Measurements from ENCODE around the gene ZBTB4.

ZBTB4 gene

GRCh38 chr17:7468804-7469389 is 10.5 kb downstream of the ZBTB4 start:
- no peak for DNase-seq (ENCODE audit: low spot score)

- no peak for DNase-seq (ENCODE audit: low spot score)
These were observed 11.1 kb downstream of the ZBTB4 start for GRCh38 chr17:7468290-7468689.

DNA sequence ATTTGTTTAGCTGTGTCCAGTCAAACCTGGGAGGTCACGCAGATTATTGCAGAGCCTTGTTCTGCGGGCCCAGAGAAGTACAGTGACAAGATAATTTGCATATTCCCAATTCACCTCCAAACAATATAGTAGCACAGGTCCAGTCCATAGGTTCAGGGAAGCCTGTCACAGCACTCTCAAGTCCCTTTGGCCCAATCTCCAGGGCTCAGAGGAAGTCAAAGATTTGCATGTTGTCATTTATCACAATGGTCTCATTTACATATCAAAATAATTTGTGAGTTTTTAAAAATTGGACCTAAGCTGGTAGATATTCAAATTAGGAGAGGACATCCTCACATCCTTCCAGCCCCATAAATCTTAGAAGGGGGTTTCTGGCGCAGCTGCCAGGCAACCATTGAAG is 11.9 kb downstream of the ZBTB4 start:
- no peak for DNase-seq (ENCODE audit: low spot score)

DNA sequence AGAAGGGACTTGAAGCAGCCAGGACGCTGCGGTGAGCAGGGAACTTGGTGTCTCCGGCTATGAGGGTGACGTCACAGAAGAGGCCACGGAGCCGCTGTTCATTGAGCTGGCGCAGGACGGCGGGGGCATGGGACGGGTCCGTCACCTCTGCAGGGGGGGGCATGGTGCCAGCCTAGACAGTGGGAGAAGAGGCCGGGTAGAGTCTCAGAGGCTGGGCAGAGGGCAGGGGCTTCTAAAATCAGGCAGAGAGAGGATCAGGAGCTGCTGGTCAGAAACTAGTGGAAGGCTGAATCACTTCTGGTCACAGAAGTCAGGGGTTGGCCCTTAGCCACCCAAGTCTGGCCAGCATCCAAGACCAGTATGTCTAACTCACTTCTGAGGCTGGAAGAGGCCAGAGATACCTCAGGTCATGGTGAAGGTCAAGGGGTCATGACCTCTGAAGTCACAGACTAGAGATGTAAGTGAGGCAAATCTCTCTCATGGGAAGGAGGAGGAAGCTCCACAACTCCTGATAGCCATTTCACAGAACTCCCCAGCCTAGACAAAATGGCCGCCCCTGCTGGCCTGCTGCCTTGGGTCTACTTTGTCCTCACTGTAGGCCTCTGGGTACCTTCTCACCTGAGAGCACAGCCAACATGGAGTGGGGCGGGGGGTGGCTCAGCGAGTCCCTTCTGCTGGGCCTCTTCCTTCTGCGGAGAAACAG is 12.6 kb downstream of the ZBTB4 start:
- no peak for DNase-seq (ENCODE audit: low spot score)

DNA sequence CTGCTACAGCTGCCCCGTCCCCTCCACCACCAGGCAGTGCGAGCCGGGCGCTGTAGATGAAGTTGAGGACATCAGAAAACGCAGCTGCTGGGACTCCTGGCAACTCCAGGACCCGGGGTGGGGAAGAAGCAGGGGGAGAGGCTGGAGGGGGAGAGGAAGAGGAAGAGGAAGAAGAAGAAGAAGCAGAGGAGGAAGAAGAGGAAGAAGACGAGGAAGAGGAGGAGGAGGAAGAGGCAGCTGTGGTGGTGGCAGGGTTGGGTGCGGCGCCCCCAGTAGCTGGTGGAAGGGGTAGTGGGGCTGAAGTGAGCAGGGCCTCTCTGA is 13.2 kb downstream of the ZBTB4 start:
- DNase-seq (ENCODE audit: low spot score): no peak

- no peak for DNase-seq (ENCODE audit: low spot score)
These were observed 13.7 kb downstream of the ZBTB4 start for GRCh38 chr17:7465597-7466275.

GRCh38 chr17:7464081-7464480 is 15.3 kb downstream of the ZBTB4 start:
- no peak for DNase-seq (ENCODE audit: low spot score)

- no peak for DNase-seq (ENCODE audit: low spot score)
These were observed 16.0 kb downstream of the ZBTB4 start for GRCh38 chr17:7463372-7463846.

- DNase-seq (ENCODE audit: low spot score): no peak
These were observed 16.7 kb downstream of the ZBTB4 start for GRCh38 chr17:7462474-7463371.

DNA sequence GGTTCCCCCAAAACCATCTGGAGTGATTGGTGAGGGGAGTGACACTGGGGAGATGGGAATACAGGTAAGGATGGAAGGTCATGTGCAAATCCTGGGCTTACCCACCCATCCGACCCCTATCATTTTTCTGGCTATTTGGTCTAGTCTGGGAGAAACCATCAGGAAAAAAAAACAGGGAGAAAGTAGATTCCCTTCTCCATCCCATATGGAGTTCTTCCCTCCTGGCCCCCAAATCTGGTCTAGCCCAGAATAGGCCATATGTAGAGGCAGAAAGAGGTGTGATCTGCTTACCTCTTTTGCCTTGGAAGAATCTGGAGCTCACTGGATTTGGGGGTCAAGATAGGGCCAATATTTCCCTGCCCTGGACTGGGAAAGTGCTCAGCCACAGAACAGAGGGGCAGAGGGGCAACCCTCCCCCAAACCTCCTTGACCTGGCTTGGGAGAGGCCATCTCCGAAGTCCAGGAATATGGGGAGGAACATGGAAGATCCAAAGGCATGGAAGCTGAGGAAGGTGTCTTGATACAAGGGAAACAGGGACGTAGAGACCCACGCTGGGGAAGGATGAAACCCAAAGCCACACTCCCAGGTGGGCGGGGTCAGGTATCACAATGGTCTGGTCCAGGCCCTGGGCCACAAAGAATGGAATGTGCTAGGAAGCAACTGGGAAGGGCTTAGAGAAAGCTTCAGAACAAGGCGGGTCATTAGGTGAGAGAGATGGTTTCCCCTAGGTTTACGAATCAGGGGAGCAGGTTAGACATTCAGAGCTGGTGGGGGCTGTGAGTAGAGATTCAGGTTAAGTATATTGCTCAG is 18.4 kb downstream of the ZBTB4 start:
- DNase-seq (ENCODE audit: low spot score): no peak

GRCh38 chr17:7459961-7460545 is 19.4 kb downstream of the ZBTB4 start:
- DNase-seq (ENCODE audit: low spot score): no peak

- DNase-seq (ENCODE audit: low spot score): no peak
These were observed 31.0 kb downstream of the ZBTB4 start for GRCh38 chr17:7448461-7448860.

- peak; percentile 40 for DNase-seq (ENCODE audit: low spot score)
These were observed 33.8 kb downstream of the ZBTB4 start for GRCh38 chr17:7445619-7445968.

DNA sequence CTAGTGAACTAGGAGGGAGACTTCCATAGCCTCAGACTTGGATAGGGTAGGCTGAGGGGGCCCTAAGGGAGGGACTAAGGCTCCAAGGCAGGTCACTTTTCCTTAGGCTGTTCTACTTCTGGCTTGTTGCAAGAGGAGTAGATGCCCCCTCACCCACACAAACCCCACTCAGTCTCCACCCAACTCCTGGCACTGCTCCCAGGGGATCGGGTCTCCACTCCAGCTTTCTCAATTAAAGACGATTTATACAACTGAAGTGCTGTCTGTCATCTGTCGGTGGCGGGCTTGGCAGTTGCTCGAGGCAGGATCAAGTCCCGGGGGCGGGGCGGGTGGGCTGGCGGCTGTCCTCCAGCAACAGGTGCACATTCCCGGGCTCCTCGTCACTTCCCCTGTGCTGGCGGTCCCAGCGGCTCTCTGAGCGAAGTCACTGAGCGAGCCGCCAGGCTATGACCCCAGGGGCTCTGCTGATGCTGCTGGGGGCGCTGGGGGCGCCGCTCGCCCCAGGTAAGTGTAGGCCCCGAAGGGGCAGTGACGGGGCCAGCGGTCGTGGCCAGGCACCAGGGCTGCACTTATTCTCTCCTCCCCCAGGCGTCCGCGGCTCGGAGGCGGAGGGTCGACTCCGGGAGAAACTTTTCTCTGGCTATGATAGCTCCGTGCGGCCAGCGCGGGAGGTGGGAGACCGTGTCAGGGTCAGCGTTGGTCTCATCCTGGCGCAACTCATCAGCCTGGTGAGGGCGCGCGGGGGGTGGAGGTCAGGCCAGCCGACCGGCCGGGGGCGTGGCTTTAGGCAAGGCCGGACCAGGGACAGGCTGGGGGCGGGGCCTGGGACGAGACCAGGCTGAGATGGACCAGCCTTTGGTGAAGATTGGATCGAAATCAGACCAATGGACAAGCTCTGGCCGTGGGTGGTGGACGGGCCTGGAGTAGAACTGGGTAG is 34.5 kb downstream of the ZBTB4 start, which contains the start of gene CHRNB1:
CHRNB1 (plus strand) TSS at position 380 of the 937 bp plus-strand sequence; CDS start at position 447, 67 bp downstream.
- no peak for DNase-seq (ENCODE audit: low spot score)

DNA sequence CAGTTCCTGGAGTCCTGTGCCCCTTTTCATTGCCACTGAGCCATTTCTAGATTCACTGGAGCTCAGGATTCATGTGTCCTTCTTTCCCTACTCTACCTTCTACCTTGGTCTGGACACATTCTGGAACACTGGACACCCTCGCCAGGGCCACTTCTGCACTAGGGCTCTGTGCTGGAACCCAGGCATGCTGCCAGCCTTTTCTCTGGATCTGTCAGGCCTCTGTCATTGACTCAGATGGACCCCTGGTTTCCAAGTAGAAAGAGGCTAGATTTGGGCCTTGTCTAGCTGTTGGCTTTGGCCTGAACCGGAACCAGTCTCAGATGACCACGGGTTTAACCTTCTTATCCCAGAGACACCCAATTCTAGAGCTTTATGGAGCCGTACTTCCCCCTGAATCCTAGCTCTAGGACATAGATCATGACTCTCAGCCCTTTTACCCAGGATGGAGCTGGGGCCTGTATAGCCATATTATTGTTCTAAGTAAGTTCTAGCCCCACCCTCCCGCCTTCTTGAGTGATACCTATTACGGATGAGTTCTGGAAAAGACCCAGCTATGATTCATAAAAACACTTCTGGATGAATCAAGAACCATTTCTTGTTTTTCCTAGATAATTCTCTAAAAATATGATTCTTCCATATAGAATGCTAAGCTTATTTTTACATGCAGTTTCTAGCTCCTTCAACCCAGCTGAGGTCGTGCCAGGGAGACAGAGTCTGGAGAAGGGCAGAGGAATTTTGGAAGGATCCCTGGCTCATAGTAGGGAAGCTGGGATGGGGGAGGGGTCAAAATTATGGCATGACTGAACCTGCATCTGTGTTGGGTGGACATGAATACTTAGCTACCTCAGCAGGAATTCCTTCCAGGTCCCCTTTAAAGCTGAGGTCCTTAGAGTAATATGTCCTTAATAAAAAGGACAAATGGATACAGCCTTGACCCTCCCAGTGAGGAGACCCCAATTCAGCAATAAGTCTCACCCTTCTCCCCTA is 35.6 kb downstream of the ZBTB4 start:
- no peak for DNase-seq (ENCODE audit: low spot score)

DNA sequence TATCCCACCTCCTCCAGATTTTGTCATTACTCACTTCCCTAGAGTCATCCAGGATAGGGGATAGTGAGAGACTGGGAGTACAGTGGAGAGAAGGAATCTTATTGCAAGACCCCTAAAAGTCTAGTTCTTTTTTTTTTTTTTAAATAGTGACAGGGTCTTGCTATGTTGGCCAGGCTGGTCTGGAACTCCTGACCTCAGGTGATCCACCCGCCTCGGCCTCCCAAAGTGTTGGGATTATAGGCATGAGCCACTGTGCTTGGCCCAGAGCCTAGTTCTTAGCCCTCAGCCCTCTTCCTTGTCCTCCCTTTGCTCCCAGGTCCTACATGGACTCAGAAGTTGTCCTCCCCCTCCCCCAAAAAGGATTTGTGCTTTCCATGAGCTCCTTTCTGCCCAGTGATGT is 37.3 kb downstream of the ZBTB4 start:
- DNase-seq (ENCODE audit: low spot score): no peak

- no peak for DNase-seq (ENCODE audit: low spot score)
These were observed 38.2 kb downstream of the ZBTB4 start for GRCh38 chr17:7441266-7441665.

- no peak for DNase-seq (ENCODE audit: low spot score)
These were observed 38.6 kb downstream of the ZBTB4 start for GRCh38 chr17:7440834-7441195.

All from CD4-positive, alpha-beta T cell treated with Interleukin-6 at 100 ng/mL for 8 hours (primary cell).